ENCODE measurements around the gene ANKRD11. TPM values are rescaled to one million over a fixed set of nuclear protein-coding genes. Genes with fewer than 3 reads are reported as not detected.

ANKRD11 gene
- total RNA-seq, 1 experiment from 2014 or later = 297 TPM

- intact Hi-C loops (cut with micrococcal nuclease; ENCODE audit: unreplicated experiment) = no loop called here
- peaks cover 59% of the 10 kb centered on the region for H3K4me1 Mint-ChIP-seq (ENCODE audit: low read depth, unreplicated experiment)
- H3K27me3 Mint-ChIP-seq (ENCODE audit: insufficient read depth, unreplicated experiment) = no peaks in the 10 kb centered on the region
- no peaks in the 10 kb centered on the region for H3K27me3 ChIP-seq (replicated peaks; ENCODE audit: control insufficient read depth, insufficient read depth, low read length)
- ChIA-PET POLR2A (no interaction called here), CTCF (interaction anchor here (0.6 to 0.7 kb wide), 4 partner anchors 15 to 166 kb away, joined by 3 to 5 read pairs (median 3); no protein-coding TSS in a partner anchor)
- BruUV-seq (replicated peaks) = no TSS peak
- peak overlapping the region; percentile 70 for H3K27ac Mint-ChIP-seq (ENCODE audit: unreplicated experiment)
- peaks cover 94% of the 10 kb centered on the region for H3K36me3 Mint-ChIP-seq (ENCODE audit: insufficient read depth, unreplicated experiment)
- H3K4me3 Mint-ChIP-seq (ENCODE audit: unreplicated experiment) = no peak overlapping the region
- no peak for TF ChIP-seq CTCF (IDR thresholded peaks at IDR 0.05; ENCODE audit: insufficient read depth in 1 of 2, low read depth in 1 of 2, low read length in 1 of 2, severe bottlenecking in 1 of 2, unreplicated experiment in 1 of 2)
- H3K9me3 ChIP-seq = no peaks in the 10 kb centered on the region
- H3K9me3 Mint-ChIP-seq (ENCODE audit: unreplicated experiment) = no peaks in the 10 kb centered on the region
- H3K4me1 ChIP-seq = peaks cover 68% of the 10 kb centered on the region
- H3K36me3 ChIP-seq (ENCODE audit: control insufficient read depth, insufficient read depth, low read length) = no peaks in the 10 kb centered on the region
- no peak for DNase-seq
- no peak overlapping the region for H3K4me3 ChIP-seq (ENCODE audit: low read depth, low read length)
Observed at GRCh38 chr16:89323120-89323960, 167.0 kb downstream of the ANKRD11 start.

GRCh38 chr16:89322321-89323119 is 167.8 kb downstream of the ANKRD11 start:
- H3K4me3 ChIP-seq (ENCODE audit: low read depth, low read length) = no peak overlapping the region
- peaks cover 61% of the 10 kb centered on the region for H3K4me1 Mint-ChIP-seq (ENCODE audit: low read depth, unreplicated experiment)
- DNase-seq = no peak
- H3K36me3 ChIP-seq (ENCODE audit: control insufficient read depth, insufficient read depth, low read length) = no peaks in the 10 kb centered on the region
- peak overlapping the region; percentile 70 for H3K27ac Mint-ChIP-seq (ENCODE audit: unreplicated experiment)
- TF ChIP-seq CTCF (IDR thresholded peaks at IDR 0.05; ENCODE audit: insufficient read depth in 1 of 2, low read depth in 1 of 2, low read length in 1 of 2, severe bottlenecking in 1 of 2, unreplicated experiment in 1 of 2) = no peak
- no peaks in the 10 kb centered on the region for H3K9me3 Mint-ChIP-seq (ENCODE audit: unreplicated experiment)
- no peaks in the 10 kb centered on the region for H3K9me3 ChIP-seq
- no TSS peak for BruUV-seq (replicated peaks)
- no peak overlapping the region for H3K4me3 Mint-ChIP-seq (ENCODE audit: unreplicated experiment)
- ChIA-PET POLR2A (no interaction called here), CTCF (interaction anchor here (0.7 to 1.0 kb wide), 4 partner anchors 16 to 61 kb away, joined by 3 to 5 read pairs (median 3); no protein-coding TSS in a partner anchor)
- intact Hi-C loops (cut with micrococcal nuclease; ENCODE audit: unreplicated experiment) = no loop called here
- peaks cover 66% of the 10 kb centered on the region for H3K4me1 ChIP-seq
- no peaks in the 10 kb centered on the region for H3K27me3 Mint-ChIP-seq (ENCODE audit: insufficient read depth, unreplicated experiment)
- no peaks in the 10 kb centered on the region for H3K27me3 ChIP-seq (replicated peaks; ENCODE audit: control insufficient read depth, insufficient read depth, low read length)
- peaks cover 94% of the 10 kb centered on the region for H3K36me3 Mint-ChIP-seq (ENCODE audit: insufficient read depth, unreplicated experiment)

GRCh38 chr16:89320782-89321501 is 169.4 kb downstream of the ANKRD11 start:
- no peaks in the 10 kb centered on the region for H3K9me3 Mint-ChIP-seq (ENCODE audit: unreplicated experiment)
- Histone ChIP-seq H3K9me3 (no peaks in the 10 kb centered on the region), H3K4me3 (ENCODE audit: low read depth, low read length) (no peak overlapping the region), H3K27me3 (replicated peaks; ENCODE audit: control insufficient read depth, insufficient read depth, low read length) (no peaks in the 10 kb centered on the region), H3K4me1 (peaks cover 50% of the 10 kb centered on the region), H3K36me3 (ENCODE audit: control insufficient read depth, insufficient read depth, low read length) (peaks cover 2% of the 10 kb centered on the region; the same call in 1 of the 2 replicates)
- CTCF ChIA-PET = interaction anchor here (0.6 to 1.5 kb wide), 3 partner anchors 174 to 812 kb away, joined by 3 to 4 read pairs (median 3); partner anchors contain the start of gene SPG7
- H3K27ac Mint-ChIP-seq (ENCODE audit: unreplicated experiment) = peak overlapping the region; percentile 19
- peak; percentile 50 to 70 for DNase-seq
- no peaks in the 10 kb centered on the region for H3K27me3 Mint-ChIP-seq (ENCODE audit: insufficient read depth, unreplicated experiment)
- H3K36me3 Mint-ChIP-seq (ENCODE audit: insufficient read depth, unreplicated experiment) = peaks cover 94% of the 10 kb centered on the region
- POLR2A ChIA-PET = no interaction called here
- peaks cover 53% of the 10 kb centered on the region for H3K4me1 Mint-ChIP-seq (ENCODE audit: low read depth, unreplicated experiment)
- no TSS peak for BruUV-seq (replicated peaks)
- intact Hi-C loops (cut with micrococcal nuclease; ENCODE audit: unreplicated experiment) = no loop called here
- H3K4me3 Mint-ChIP-seq (ENCODE audit: unreplicated experiment) = peak overlapping the region; percentile 40
- TF ChIP-seq CTCF (IDR thresholded peaks at IDR 0.05; ENCODE audit: insufficient read depth in 1 of 2, low read depth in 1 of 2, low read length in 1 of 2, severe bottlenecking in 1 of 2, unreplicated experiment in 1 of 2) = no peak

Measured in Caco-2 (cell line).